ENCODE results near the gene PKIG.

GRCh38 chr20:44657875-44658274 lies 75.5 kb downstream of the PKIG start:
- TF ChIP-seq CTCF (IDR thresholded peaks at IDR 0.05) (no peak), POLR2A (IDR thresholded peaks at IDR 0.05) (no peak)
